HCT116 (cell line): ENCODE data around the gene SDE2. TPM values are rescaled to one million over a fixed set of nuclear protein-coding genes. Genes with fewer than 3 reads are reported as not detected.

Experiments
- ATAC-seq: fragments of 200-7000 bp; cut with Tn5 transposase; 2 replicates; pipeline ENCODE4 v1.9.1; 2020; ENCODE audit warnings: mild to moderate bottlenecking, moderate library complexity
- BruUV-seq: library from RNA; stranded (reverse); fragments of 400-500 nt; replicated peaks from 2 replicates; lab custom pipeline; 2021; lab: Mats Ljungman, UMichigan
- CTCF ChIA-PET: fragments of 300-600 bp; sonication (Branson Sonifier 250); formaldehyde crosslinking; loops from one replicate; lab custom pipeline; 2021; ENCODE audit warnings: antibody characterized with exemption; lab: Charles Lee
- POLR2A ChIA-PET: fragments of 300-600, 350-600 bp; sonication (Branson Sonifier 250); formaldehyde crosslinking; loops from one replicate; lab custom pipeline; 2021; ENCODE audit warnings: antibody characterized with exemption; lab: Charles Lee
- RAD21 ChIA-PET, 2 experiments: fragments of 300-600 bp; sonication (Branson Sonifier 250); formaldehyde crosslinking; loops; one replicate each; lab custom pipeline; 2023; ENCODE audit warnings: low total read pairs in 2 of 2; ENCODE audit not compliant: uncharacterized antibody in 2 of 2, unreplicated experiment in 2 of 2, low non-redundant PET in 1 of 2; lab: Charles Lee
- DNase-seq: peaks from one replicate; pipeline ENCODE4 v3.0.0-alpha.2; 2010; ENCODE audit warnings: low read depth, low spot score
- H2AFZ ChIP-seq: fragments of 200-600 bp; shearing (Covaris generic), sonication (generic); 2 replicates; pipeline ENCODE4 v1.6.1; 2017; ENCODE audit warnings: low read depth, mixed run types, mixed read lengths, antibody characterized with exemption, low read length; ENCODE audit not compliant: poor library complexity, severe bottlenecking
- H3K27ac ChIP-seq: 2 replicates; pipeline ENCODE4 v1.5.1; 2012; ENCODE audit warnings: low read depth, low read length
- H3K27me3 ChIP-seq: fragments of 200-600 bp; sonication (generic); 2 replicates; pipeline ENCODE4 v1.6.1; 2016; ENCODE audit warnings: mixed run types, low read length, mixed read lengths; ENCODE audit not compliant: insufficient read depth
- H3K36me3 ChIP-seq, 2 experiments: fragments of 200-500 bp in 1 of 2; fragments of 200-600 bp in 1 of 2; sonication (Bioruptor generic) in 1 of 2; sonication (generic) in 1 of 2; 2 replicates each; pipeline versions ENCODE4 v1.5.1 to v1.6.1; 2014 to 2016; ENCODE audit warnings: low read length in 2 of 2, inconsistent platforms in 1 of 2, mixed read lengths in 1 of 2, mixed run types in 1 of 2; ENCODE audit not compliant: insufficient read depth in 2 of 2, control insufficient read depth in 1 of 2
- H3K4me1 ChIP-seq, 2 experiments: fragments of 200-600 bp in 1 of 2; sonication (generic) in 1 of 2; 2 replicates each; pipeline versions ENCODE4 v1.5.1 to v1.6.1; 2012 to 2017; ENCODE audit warnings: low read length in 2 of 2, inconsistent platforms in 1 of 2, mild to moderate bottlenecking in 1 of 2, mixed read lengths in 1 of 2, mixed run types in 1 of 2, moderate library complexity in 1 of 2; ENCODE audit not compliant: insufficient read depth in 2 of 2, control insufficient read depth in 1 of 2
- H3K4me2 ChIP-seq: fragments of 200-600 bp; sonication (generic); 2 replicates; pipeline ENCODE4 v1.6.1; 2017; ENCODE audit warnings: mixed run types, low read length, mixed read lengths
- H3K4me3 ChIP-seq, 2 experiments: fragments of 200-600 bp in 1 of 2; sonication (generic) in 1 of 2; replicated peaks in 1 of 2; 2 replicates each; pipeline ENCODE4 v1.5.1; 2011 to 2016; ENCODE audit warnings: low read length in 2 of 2, control low read depth in 1 of 2, low read depth in 1 of 2, mild to moderate bottlenecking in 1 of 2, mixed read lengths in 1 of 2, mixed run types in 1 of 2
- H3K79me2 ChIP-seq: fragments of 200-600 bp; sonication (generic); 2 replicates; pipeline ENCODE4 v1.6.1; 2017; ENCODE audit warnings: mild to moderate bottlenecking, mixed run types, low read length, moderate library complexity, mixed read lengths; ENCODE audit not compliant: insufficient read depth
- H3K9ac ChIP-seq: fragments of 200-600 bp; sonication (generic); 2 replicates; pipeline ENCODE4 v1.6.1; 2016; ENCODE audit warnings: low read length, mixed read lengths
- H3K9me2 ChIP-seq: fragments of 200-600 bp; sonication (generic), shearing (Covaris generic); 2 replicates; pipeline ENCODE4 v1.6.1; 2017; ENCODE audit warnings: mixed run types, mild to moderate bottlenecking, moderate library complexity; ENCODE audit not compliant: insufficient read depth
- H3K9me3 ChIP-seq, 2 experiments: fragments of 200-500 bp in 1 of 2; fragments of 200-600 bp in 1 of 2; sonication (Bioruptor generic) in 1 of 2; sonication (generic) in 1 of 2; 2 replicates each; pipeline ENCODE4 v1.6.1; 2014 to 2017; ENCODE audit warnings: low read length in 2 of 2, mixed read lengths in 2 of 2, inconsistent platforms in 1 of 2, low read depth in 1 of 2, mild to moderate bottlenecking in 1 of 2, mixed run types in 1 of 2, moderate library complexity in 1 of 2; ENCODE audit not compliant: control insufficient read depth in 1 of 2, insufficient read depth in 1 of 2
- H4K20me1 ChIP-seq: fragments of 200-600 bp; sonication (generic), shearing (Covaris generic); 2 replicates; pipeline ENCODE4 v1.6.1; 2017; ENCODE audit warnings: mixed run types, mild to moderate bottlenecking, moderate library complexity; ENCODE audit not compliant: insufficient read depth
- EGR1 ChIP-seq: IDR thresholded peaks from 2 replicates; pipeline ENCODE4 v1.6.1; 2012; ENCODE audit warnings: low read depth
- EZH2phosphoT487 ChIP-seq: fragments of 200-600 bp; IDR thresholded peaks from 2 replicates; pipeline ENCODE4 v1.6.1; 2018; ENCODE audit warnings: antibody characterized with exemption, borderline replicate concordance
- FOSL1 ChIP-seq: IDR thresholded peaks from 2 replicates; pipeline ENCODE4 v1.6.1; 2012; ENCODE audit warnings: low read depth
- POLR2A ChIP-seq: IDR thresholded peaks from 2 replicates; pipeline ENCODE4 v1.7.0; 2011; ENCODE audit warnings: borderline replicate concordance; ENCODE audit not compliant: insufficient read depth, insufficient read length; ENCODE audit errors: extremely low read depth
- POLR2AphosphoS5 ChIP-seq: IDR thresholded peaks from 2 replicates; pipeline ENCODE4 v1.6.1; 2011; ENCODE audit warnings: mild to moderate bottlenecking, low read depth, low read length, moderate library complexity
- RAD21 ChIP-seq: IDR thresholded peaks from 2 replicates; pipeline ENCODE4 v1.6.1; 2012; ENCODE audit warnings: low read depth, mild to moderate bottlenecking
- REST ChIP-seq: IDR thresholded peaks from 2 replicates; pipeline ENCODE4 v1.6.1; 2012; ENCODE audit warnings: low read depth
- SIN3A ChIP-seq: IDR thresholded peaks from 2 replicates; pipeline ENCODE4 v1.6.1; 2012; ENCODE audit warnings: low read depth
- SRF ChIP-seq: IDR thresholded peaks from 2 replicates; pipeline ENCODE4 v1.6.1; 2012; ENCODE audit warnings: low read depth
- TCF7L2 ChIP-seq: IDR thresholded peaks from 2 replicates; pipeline ENCODE4 v1.7.0; 2011; ENCODE audit warnings: borderline replicate concordance, inconsistent platforms; ENCODE audit not compliant: insufficient read depth, insufficient read length; ENCODE audit errors: extremely low read depth
- YY1 ChIP-seq: IDR thresholded peaks from 2 replicates; pipeline ENCODE4 v1.6.1; 2011; ENCODE audit warnings: low read length, low read depth, moderate library complexity, mild to moderate bottlenecking; ENCODE audit not compliant: insufficient replicate concordance; ENCODE audit errors: extremely low read depth
- ZFX ChIP-seq: fragments of 450-650 bp; IDR thresholded peaks from 2 replicates; pipeline ENCODE4 v1.6.1; 2017
- intact Hi-C: fragments of 100-400 bp; cut with micrococcal nuclease; formaldehyde crosslinking; loops from 2 replicates; pipeline ENCODE4 v1.10.0; 2022
- total RNA-seq: library from RNA; stranded (reverse); gene quantifications from one replicate; pipeline ENCODE4 v1.2.1, GENCODE V29; 2021; ENCODE audit not compliant: unreplicated experiment
- TF ChIP-seq, protein P1 (sequence below): IDR thresholded peaks from 2 replicates; pipeline ENCODE4 v1.6.1; 2011; ENCODE audit warnings: mild to moderate bottlenecking, low read length, moderate library complexity; ENCODE audit not compliant: insufficient replicate concordance; ENCODE audit errors: extremely low read depth
- TF ChIP-seq, protein P2 (sequence below): IDR thresholded peaks from 2 replicates; pipeline ENCODE4 v1.6.1; 2012
- TF ChIP-seq, protein P3 (sequence below), 3 experiments: fragments of 200-600 bp in 1 of 3; sonication (generic) in 1 of 3; IDR thresholded peaks in 2 of 3; conservative IDR thresholded peaks in 1 of 3; 2 replicates each; pipeline ENCODE4 v1.5.1; 2012 to 2017; ENCODE audit warnings: low read depth in 2 of 3, low read length in 2 of 3, antibody characterized with exemption in 1 of 3, borderline replicate concordance in 1 of 3, control low read depth in 1 of 3, mild to moderate bottlenecking in 1 of 3, mixed read lengths in 1 of 3, mixed run types in 1 of 3, moderate library complexity in 1 of 3; ENCODE audit not compliant: insufficient read depth in 1 of 3

SDE2 gene
- total RNA-seq, 1 experiment from 2014 or later = 22.5 TPM

- TF ChIP-seq, protein P1, sequence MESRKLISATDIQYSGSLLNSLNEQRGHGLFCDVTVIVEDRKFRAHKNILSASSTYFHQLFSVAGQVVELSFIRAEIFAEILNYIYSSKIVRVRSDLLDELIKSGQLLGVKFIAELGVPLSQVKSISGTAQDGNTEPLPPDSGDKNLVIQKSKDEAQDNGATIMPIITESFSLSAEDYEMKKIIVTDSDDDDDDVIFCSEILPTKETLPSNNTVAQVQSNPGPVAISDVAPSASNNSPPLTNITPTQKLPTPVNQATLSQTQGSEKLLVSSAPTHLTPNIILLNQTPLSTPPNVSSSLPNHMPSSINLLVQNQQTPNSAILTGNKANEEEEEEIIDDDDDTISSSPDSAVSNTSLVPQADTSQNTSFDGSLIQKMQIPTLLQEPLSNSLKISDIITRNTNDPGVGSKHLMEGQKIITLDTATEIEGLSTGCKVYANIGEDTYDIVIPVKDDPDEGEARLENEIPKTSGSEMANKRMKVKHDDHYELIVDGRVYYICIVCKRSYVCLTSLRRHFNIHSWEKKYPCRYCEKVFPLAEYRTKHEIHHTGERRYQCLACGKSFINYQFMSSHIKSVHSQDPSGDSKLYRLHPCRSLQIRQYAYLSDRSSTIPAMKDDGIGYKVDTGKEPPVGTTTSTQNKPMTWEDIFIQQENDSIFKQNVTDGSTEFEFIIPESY = no peak
- TF ChIP-seq FOSL1 (no peak), SRF (no peak)
Observed at GRCh38 chr1:226048886-226049285, 49.7 kb upstream of the SDE2 start (continued).

DNA sequence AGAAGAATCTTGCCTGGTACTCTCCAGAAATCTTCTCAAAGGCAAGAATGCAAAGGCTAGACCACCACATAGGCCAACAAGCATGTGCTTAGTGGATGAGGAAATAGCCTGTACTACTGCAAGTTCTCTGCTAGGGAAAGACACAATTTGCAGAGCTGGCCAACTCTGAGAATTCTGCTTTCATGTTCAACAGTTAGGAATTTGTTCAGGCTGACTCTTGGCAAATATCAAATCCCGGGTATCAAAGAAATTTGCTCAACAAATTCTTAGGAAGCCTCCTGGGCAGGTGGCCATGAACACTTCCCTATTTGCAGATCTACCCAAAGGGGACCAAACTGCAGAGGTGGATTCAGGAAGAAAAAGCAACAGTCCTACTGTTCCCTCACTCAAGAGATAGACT, 48.4 kb upstream of the SDE2 start:
- no peak overlapping the region for H2AFZ ChIP-seq
- H3K4me1 ChIP-seq = peaks cover 0 to 12% of the 10 kb centered on the region in 2 experiments; a peak in 2 of 4 replicates
- ChIA-PET POLR2A (no interaction called here), CTCF (no interaction called here), RAD21 (no interaction called here)
- H3K27ac ChIP-seq = no peak overlapping the region
- H3K27me3 ChIP-seq = no peaks in the 10 kb centered on the region
- no peak overlapping the region for H3K4me2 ChIP-seq
- no peak for ATAC-seq
- BruUV-seq = no TSS peak
- intact Hi-C loops = no loop called here
- DNase-seq = no peak
- H3K36me3 ChIP-seq = no peaks in the 10 kb centered on the region
- H3K9me3 ChIP-seq = peaks cover 0 to 6% of the 10 kb centered on the region in 2 experiments; a peak in 1 of 4 replicates
- no peaks in the 10 kb centered on the region for H3K79me2 ChIP-seq
- H3K9me2 ChIP-seq = no peaks in the 10 kb centered on the region
- H3K4me3 ChIP-seq = no peak overlapping the region
- no peak overlapping the region for H3K9ac ChIP-seq
- no peaks in the 10 kb centered on the region for H4K20me1 ChIP-seq
- TF ChIP-seq SRF (no peak), FOSL1 (no peak), RAD21 (no peak), POLR2A (no peak), POLR2AphosphoS5 (no peak), REST (no peak), EGR1 (no peak), ZFX (no peak), EZH2phosphoT487 (no peak), YY1 (no peak), TCF7L2 (no peak), SIN3A (no peak)
- TF ChIP-seq, protein P2, sequence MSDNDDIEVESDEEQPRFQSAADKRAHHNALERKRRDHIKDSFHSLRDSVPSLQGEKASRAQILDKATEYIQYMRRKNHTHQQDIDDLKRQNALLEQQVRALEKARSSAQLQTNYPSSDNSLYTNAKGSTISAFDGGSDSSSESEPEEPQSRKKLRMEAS = no peak
- TF ChIP-seq, protein P3, sequence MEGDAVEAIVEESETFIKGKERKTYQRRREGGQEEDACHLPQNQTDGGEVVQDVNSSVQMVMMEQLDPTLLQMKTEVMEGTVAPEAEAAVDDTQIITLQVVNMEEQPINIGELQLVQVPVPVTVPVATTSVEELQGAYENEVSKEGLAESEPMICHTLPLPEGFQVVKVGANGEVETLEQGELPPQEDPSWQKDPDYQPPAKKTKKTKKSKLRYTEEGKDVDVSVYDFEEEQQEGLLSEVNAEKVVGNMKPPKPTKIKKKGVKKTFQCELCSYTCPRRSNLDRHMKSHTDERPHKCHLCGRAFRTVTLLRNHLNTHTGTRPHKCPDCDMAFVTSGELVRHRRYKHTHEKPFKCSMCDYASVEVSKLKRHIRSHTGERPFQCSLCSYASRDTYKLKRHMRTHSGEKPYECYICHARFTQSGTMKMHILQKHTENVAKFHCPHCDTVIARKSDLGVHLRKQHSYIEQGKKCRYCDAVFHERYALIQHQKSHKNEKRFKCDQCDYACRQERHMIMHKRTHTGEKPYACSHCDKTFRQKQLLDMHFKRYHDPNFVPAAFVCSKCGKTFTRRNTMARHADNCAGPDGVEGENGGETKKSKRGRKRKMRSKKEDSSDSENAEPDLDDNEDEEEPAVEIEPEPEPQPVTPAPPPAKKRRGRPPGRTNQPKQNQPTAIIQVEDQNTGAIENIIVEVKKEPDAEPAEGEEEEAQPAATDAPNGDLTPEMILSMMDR (IDR thresholded peaks at IDR 0.05 in 2 of 3, conservative IDR thresholded peaks at IDR 0.05 in 1 of 3; ENCODE audit: borderline replicate concordance in 1 of 3, insufficient read depth in 1 of 3, low read depth in 2 of 3, low read length in 2 of 3) = no peak
